ENCODE data around the gene RNF212. TPM values are rescaled to one million over a fixed set of nuclear protein-coding genes. Genes with fewer than 3 reads are reported as not detected.

Gene RNF212
- total RNA-seq, 1 donor from 2014 or later = 7.9 TPM

GRCh38 chr4:1122505-1122904 is 9.1 kb upstream of the RNF212 start:
- Histone ChIP-seq H3K4me3 (no peak overlapping the region), H3K9me3 (no peaks in the 10 kb centered on the region), H3K4me1 (no peaks in the 10 kb centered on the region), H3K36me3 (no peaks in the 10 kb centered on the region), H3K27ac (no peak overlapping the region), H3K27me3 (no peaks in the 10 kb centered on the region)
- TF ChIP-seq POLR2A (IDR thresholded peaks at IDR 0.05) (no peak), POLR2AphosphoS5 (IDR thresholded peaks at IDR 0.05; ENCODE audit: insufficient read depth in 1 of 2, low read depth in 1 of 2) (no peak), CTCF (IDR thresholded peaks at IDR 0.05) (no peak)
- no peak for DNase-seq (ENCODE audit: extremely low spot score in 2 of 2)
- intact Hi-C loops (cut with DNase I) = no loop called here

GRCh38 chr4:1116838-1117237 is 3.5 kb upstream of the RNF212 start:
- Histone ChIP-seq H3K9me3 (no peaks in the 10 kb centered on the region), H3K4me1 (peaks cover 12% of the 10 kb centered on the region), H3K27me3 (no peaks in the 10 kb centered on the region), H3K4me3 (no peak overlapping the region), H3K36me3 (no peaks in the 10 kb centered on the region), H3K27ac (no peak overlapping the region)
- TF ChIP-seq CTCF (IDR thresholded peaks at IDR 0.05) (no peak), POLR2AphosphoS5 (IDR thresholded peaks at IDR 0.05; ENCODE audit: insufficient read depth in 1 of 2, low read depth in 1 of 2) (no peak), POLR2A (IDR thresholded peaks at IDR 0.05) (no peak)
- intact Hi-C loops (cut with DNase I) = no loop called here
- no peak for DNase-seq (ENCODE audit: extremely low spot score in 2 of 2)

GRCh38 chr4:1115528-1116293 is 2.3 kb upstream of the RNF212 start:
- H3K36me3 ChIP-seq = no peaks in the 10 kb centered on the region
- H3K9me3 ChIP-seq = no peaks in the 10 kb centered on the region
- TF ChIP-seq CTCF (IDR thresholded peaks at IDR 0.05) = no peak
- TF ChIP-seq POLR2A (IDR thresholded peaks at IDR 0.05) = no peak
- no peak for TF ChIP-seq POLR2AphosphoS5 (IDR thresholded peaks at IDR 0.05; ENCODE audit: insufficient read depth in 1 of 2, low read depth in 1 of 2)
- no peak overlapping the region for H3K27ac ChIP-seq
- H3K27me3 ChIP-seq = no peaks in the 10 kb centered on the region
- H3K4me3 ChIP-seq = no peak overlapping the region
- H3K4me1 ChIP-seq = peaks cover 12% of the 10 kb centered on the region
- DNase-seq (ENCODE audit: extremely low spot score in 2 of 2) = no peak
- intact Hi-C loops (cut with DNase I) = no loop called here

- DNase-seq (ENCODE audit: extremely low spot score in 2 of 2) = no peak
- H3K9me3 ChIP-seq = no peaks in the 10 kb centered on the region
- intact Hi-C loops (cut with DNase I) = no loop called here
- no peaks in the 10 kb centered on the region for H3K36me3 ChIP-seq
- no peak for TF ChIP-seq CTCF (IDR thresholded peaks at IDR 0.05)
- TF ChIP-seq POLR2A (IDR thresholded peaks at IDR 0.05) = no peak
- no peak for TF ChIP-seq POLR2AphosphoS5 (IDR thresholded peaks at IDR 0.05; ENCODE audit: insufficient read depth in 1 of 2, low read depth in 1 of 2)
- H3K27ac ChIP-seq = no peak overlapping the region
- H3K27me3 ChIP-seq = no peaks in the 10 kb centered on the region
- H3K4me1 ChIP-seq = peaks cover 12% of the 10 kb centered on the region
- no peak overlapping the region for H3K4me3 ChIP-seq
Observed at GRCh38 chr4:1112821-1113182, 562 bp downstream of the RNF212 start.

GRCh38 chr4:1112174-1112820 is 1.1 kb downstream of the RNF212 start:
- intact Hi-C loops (cut with DNase I) = no loop called here
- no peaks in the 10 kb centered on the region for H3K27me3 ChIP-seq
- no peak for TF ChIP-seq POLR2AphosphoS5 (IDR thresholded peaks at IDR 0.05; ENCODE audit: insufficient read depth in 1 of 2, low read depth in 1 of 2)
- TF ChIP-seq POLR2A (IDR thresholded peaks at IDR 0.05) = no peak
- TF ChIP-seq CTCF (IDR thresholded peaks at IDR 0.05) = no peak
- H3K4me3 ChIP-seq = no peak overlapping the region
- H3K27ac ChIP-seq = no peak overlapping the region
- peaks cover 12% of the 10 kb centered on the region for H3K4me1 ChIP-seq
- H3K36me3 ChIP-seq = no peaks in the 10 kb centered on the region
- H3K9me3 ChIP-seq = no peaks in the 10 kb centered on the region
- peak in 1 of 2 donors; percentile 76 for DNase-seq (ENCODE audit: extremely low spot score in 2 of 2)
